Measurements from ENCODE around the gene BAIAP2L1. TPM values are rescaled to one million over a fixed set of nuclear protein-coding genes. Genes with fewer than 3 reads are reported as not detected.

BAIAP2L1 gene
- total RNA-seq, 4 donors from 2014 or later: 15.3 to 28.2 (median 19.8) TPM

DNA sequence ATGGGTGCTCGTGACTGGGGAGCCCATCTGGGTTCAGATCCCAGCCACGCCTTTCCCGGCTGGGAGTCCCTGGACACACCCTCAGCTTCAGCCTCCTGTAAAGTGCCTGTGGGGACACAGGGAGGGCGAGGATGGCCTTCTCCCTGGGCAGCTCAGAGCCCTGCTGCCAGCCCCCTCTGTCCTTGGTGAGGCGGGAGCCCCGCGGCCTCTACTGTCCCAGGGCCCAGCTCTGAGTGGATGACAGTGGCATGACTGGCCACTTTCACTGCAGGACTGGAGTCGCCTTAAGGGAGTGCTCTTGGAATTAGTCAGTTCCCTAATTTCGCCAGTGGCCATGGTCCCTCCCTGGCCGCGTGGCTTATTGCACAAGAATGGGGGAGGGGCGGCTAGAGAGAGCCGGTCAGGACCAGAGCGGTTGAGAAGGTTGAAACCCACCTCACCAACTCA is 114.8 kb downstream of the BAIAP2L1 start:
- WGBS, 2 donors: 56 to 62% methylated on average over 8 of the region's 14 CpGs
- intact Hi-C loops (cut with DNase I): no loop called here
- Histone ChIP-seq H3K27ac (peak overlapping the region; percentile 18 to 94 (median 92)), H3K9me3 (no peaks in the 10 kb centered on the region), H3K4me3 (replicated peaks in 1 of 3) (no peak overlapping the region), H3K4me1 (peaks cover 49 to 64% of the 10 kb centered on the region in 2 donors), H3K36me3 (peaks cover 6 to 8% of the 10 kb centered on the region in 2 donors), H3K27me3 (no peaks in the 10 kb centered on the region)
- TF ChIP-seq POLR2A (IDR thresholded peaks at IDR 0.05) (no peak), CTCF (IDR thresholded peaks at IDR 0.05) (no peak)
- peak; percentile 54 to 55 for DNase-seq

GRCh38 chr7:98285157-98286092 is 115.5 kb downstream of the BAIAP2L1 start:
- intact Hi-C loops (cut with DNase I): no loop called here
- Histone ChIP-seq H3K36me3 (peaks cover 3 to 6% of the 10 kb centered on the region in 2 donors), H3K9me3 (no peaks in the 10 kb centered on the region), H3K27me3 (no peaks in the 10 kb centered on the region), H3K4me1 (peaks cover 49 to 65% of the 10 kb centered on the region in 2 donors), H3K4me3 (replicated peaks in 1 of 3) (peak overlapping the region in 1 of 3 donors; percentile 86), H3K27ac (peak overlapping the region; percentile 92 to 94 (median 93))
- TF ChIP-seq CTCF (IDR thresholded peaks at IDR 0.05): no peak
- WGBS, 2 donors: 77 to 81% methylated on average over 9 to 13 of the region's 21 CpGs
- no peak for DNase-seq

DNA sequence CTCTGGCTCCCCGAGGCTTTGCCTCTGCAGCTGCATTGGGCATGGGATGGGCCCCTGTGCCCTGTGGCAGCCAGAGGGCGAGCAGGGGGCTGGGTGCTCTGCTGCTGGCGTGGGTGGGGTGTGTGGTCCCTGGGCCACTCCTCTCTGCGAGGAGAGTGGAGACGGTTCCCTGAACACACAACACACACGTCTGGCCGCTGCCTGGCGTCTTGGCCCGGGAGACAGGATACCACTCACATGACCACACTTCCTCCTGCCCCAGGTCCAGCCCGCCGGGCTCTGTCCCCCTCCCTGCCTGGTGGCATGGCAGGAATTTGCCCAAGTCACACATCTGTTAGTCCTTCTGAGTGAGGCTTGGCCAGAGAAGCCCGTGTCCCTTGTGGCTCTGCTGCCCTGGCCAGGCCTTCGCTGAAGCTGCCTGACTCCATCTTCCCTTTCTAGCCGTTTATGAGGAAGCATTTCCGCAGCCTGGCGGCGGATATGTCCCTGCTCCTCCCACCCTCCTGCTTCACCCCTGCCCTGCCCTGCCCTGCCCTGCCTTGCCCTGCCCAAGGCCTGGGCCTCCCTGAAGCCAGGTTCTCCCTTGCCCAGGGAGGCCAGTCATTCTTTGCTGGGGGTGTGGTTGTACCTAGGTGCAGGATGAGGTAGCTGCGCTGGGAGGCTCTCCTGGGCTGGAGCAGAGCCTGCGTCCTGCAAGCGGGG is 116.4 kb downstream of the BAIAP2L1 start:
- Histone ChIP-seq H3K36me3 (peaks cover 3 to 6% of the 10 kb centered on the region in 2 donors), H3K4me3 (replicated peaks in 1 of 3) (peak overlapping the region in 1 of 3 donors; percentile 86), H3K4me1 (peaks cover 49 to 66% of the 10 kb centered on the region in 2 donors), H3K27me3 (no peaks in the 10 kb centered on the region), H3K27ac (peak overlapping the region; percentile 92 to 94 (median 93)), H3K9me3 (no peaks in the 10 kb centered on the region)
- DNase-seq: peak; percentile 89 to 91
- whole genome bisulfite sequencing, 2 donors: 35 to 49% methylated on average over 11 to 12 of the region's 20 CpGs
- TF ChIP-seq POLR2A (IDR thresholded peaks at IDR 0.05) (peak in 1 of 2 donors; percentile 67), CTCF (IDR thresholded peaks at IDR 0.05) (peak in 1 of 6 experiments; percentile 16)
- intact Hi-C loops (cut with DNase I): no loop called here

GRCh38 chr7:98283887-98284222 is 117.0 kb downstream of the BAIAP2L1 start:
- TF ChIP-seq POLR2A (IDR thresholded peaks at IDR 0.05): no peak
- WGBS, 2 donors: 79 to 89% methylated on average over 5 to 8 of the region's 8 CpGs

DNA sequence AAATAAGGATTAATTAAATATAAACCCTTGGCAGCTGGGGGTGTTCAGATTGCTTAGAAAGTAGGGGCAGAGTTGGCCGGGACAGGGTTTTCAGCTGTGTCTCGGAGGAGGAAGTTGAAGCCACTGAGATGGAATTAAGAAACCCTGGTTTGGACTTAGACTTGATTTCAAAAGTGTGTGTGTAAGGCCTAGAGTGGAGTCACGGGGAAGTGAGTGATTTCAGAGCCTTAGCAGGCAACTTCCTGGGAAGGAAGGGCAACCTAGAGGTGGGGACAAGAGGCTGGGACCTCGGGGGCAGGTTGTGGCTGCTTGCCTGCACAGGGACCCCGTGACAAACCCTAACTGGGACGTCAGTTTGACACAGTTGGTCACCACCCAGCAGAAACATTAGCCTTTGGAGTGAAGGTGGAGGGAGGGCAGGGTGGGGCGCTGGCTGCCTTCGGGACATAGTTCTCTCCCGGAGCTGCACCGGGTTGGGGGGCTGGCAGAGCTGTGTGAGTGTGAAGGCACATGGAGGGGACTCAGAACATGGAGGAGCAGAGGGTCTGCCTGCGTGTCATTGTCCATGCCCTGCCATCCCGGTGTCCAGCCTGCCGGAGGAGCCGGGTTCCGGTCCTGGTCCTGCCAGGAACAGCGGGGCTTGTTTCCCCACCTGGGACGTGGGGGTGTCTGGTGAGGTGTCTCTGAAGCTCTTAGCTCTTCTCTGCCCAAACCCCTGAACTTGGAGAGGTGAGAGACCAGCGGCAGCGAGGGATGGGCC is 117.6 kb downstream of the BAIAP2L1 start:
- TF ChIP-seq POLR2A (IDR thresholded peaks at IDR 0.05) (peak in 1 of 2 donors; percentile 29), CTCF (IDR thresholded peaks at IDR 0.05) (no peak)
- Histone ChIP-seq H3K4me3 (replicated peaks in 1 of 3) (peak overlapping the region in 1 of 3 donors; percentile 86), H3K27ac (peak overlapping the region; percentile 92 to 94 (median 93)), H3K27me3 (no peaks in the 10 kb centered on the region), H3K36me3 (peaks cover 0 to 3% of the 10 kb centered on the region in 2 donors), H3K4me1 (peaks cover 49 to 60% of the 10 kb centered on the region in 2 donors), H3K9me3 (no peaks in the 10 kb centered on the region)
- WGBS, 2 donors: 62 to 72% methylated on average over 11 to 19 of the region's 19 CpGs
- intact Hi-C loops (cut with DNase I): no loop called here
- peak in 1 of 2 donors; percentile 27 for DNase-seq

More at GRCh38 chr7:98283887-98284222, 117.0 kb downstream of the BAIAP2L1 start:
- Histone ChIP-seq H3K27me3 (no peaks in the 10 kb centered on the region), H3K4me1 (peaks cover 49 to 61% of the 10 kb centered on the region in 2 donors), H3K36me3 (peaks cover 0 to 6% of the 10 kb centered on the region in 2 donors), H3K9me3 (no peaks in the 10 kb centered on the region), H3K27ac (peak overlapping the region; percentile 92 to 94 (median 93)), H3K4me3 (replicated peaks in 1 of 3) (peak overlapping the region in 1 of 3 donors; percentile 86)
- intact Hi-C loops (cut with DNase I): no loop called here
- peak; percentile 18 to 24 for DNase-seq

Data from thyroid gland (tissue), 4 donors.